HCT116 (cell line): Measurements from ENCODE around the gene USP31. TPM values are rescaled to one million over a fixed set of nuclear protein-coding genes. Genes with fewer than 3 reads are reported as not detected.

Experiments used
- total RNA-seq: library from RNA; stranded (reverse); gene quantifications from one replicate; pipeline ENCODE4 v1.2.1, GENCODE V29; 2021; ENCODE audit not compliant: unreplicated experiment

The USP31 gene
- total RNA-seq, 1 experiment from 2014 or later = 12.2 TPM

Other genes starting within 250 kb of the USP31 start
- not detected for gene SCNN1G, start 33.3 kb upstream of the USP31 start, total RNA-seq
- gene SCNN1B, start 152.8 kb upstream of the USP31 start, total RNA-seq = 0.37 TPM